Tibial artery (tissue), 4 donors: ENCODE measurements around the gene SLC44A5.
"Not testable (repeated sequence)": the region's sequence is repeated elsewhere in the genome, so short reads cannot be mapped to it uniquely, and the experiment has no call there.

Experiments
- DNase-seq, 2 donors: peaks; one replicate each; pipeline ENCODE4 v3.0.0-alpha.2; 2019
- H3K27ac ChIP-seq, 2 donors: fragments of 200-600 bp; sonication (generic) in 1 of 2; 1 replicate in 1 of 2; 2 replicates in 1 of 2; pipeline ENCODE4 v1.5.1; 2018 to 2019; ENCODE audit warnings: mild to moderate bottlenecking in 1 of 2
- H3K27me3 ChIP-seq, 2 donors: fragments of 200-600 bp; sonication (generic) in 1 of 2; one replicate each; pipeline versions ENCODE4 v1.5.1 to v1.6.0; 2016 to 2019
- H3K36me3 ChIP-seq, 3 donors: fragments of 200-600 bp; sonication (generic) in 2 of 3; one replicate each; pipeline ENCODE4 v1.5.1; 2016 to 2019; ENCODE audit warnings: mild to moderate bottlenecking in 2 of 3
- H3K4me1 ChIP-seq, 4 donors: fragments of 200-600 bp; sonication (generic) in 2 of 4; 1 replicate in 3 of 4; 2 replicates in 1 of 4; pipeline ENCODE4 v1.5.1; 2016 to 2019
- H3K4me3 ChIP-seq, 2 donors: fragments of 200-600 bp; sonication (generic) in 1 of 2; 1 replicate in 1 of 2; 2 replicates in 1 of 2; pipeline ENCODE4 v1.5.1; 2018 to 2019; ENCODE audit warnings: mild to moderate bottlenecking in 2 of 2
- H3K9me3 ChIP-seq, 3 donors: fragments of 200-600 bp; sonication (generic) in 1 of 3; one replicate each; pipeline ENCODE4 v1.5.1; 2016 to 2019
- CTCF ChIP-seq, 2 experiments: fragments of 200-600 bp in 1 of 2; fragments of 450-650 bp in 1 of 2; IDR thresholded peaks; one replicate each; pipeline ENCODE4 v1.5.1; 2017 to 2019; ENCODE audit warnings: antibody characterized with exemption in 2 of 2, mild to moderate bottlenecking in 1 of 2, moderate library complexity in 1 of 2
- intact Hi-C: fragments of 100-400 bp; cut with DNase I; formaldehyde crosslinking; loops from one replicate; pipeline ENCODE4 v1.15.0; 2023; ENCODE audit warnings: low total_unique reads

The SLC44A5 gene

DNA sequence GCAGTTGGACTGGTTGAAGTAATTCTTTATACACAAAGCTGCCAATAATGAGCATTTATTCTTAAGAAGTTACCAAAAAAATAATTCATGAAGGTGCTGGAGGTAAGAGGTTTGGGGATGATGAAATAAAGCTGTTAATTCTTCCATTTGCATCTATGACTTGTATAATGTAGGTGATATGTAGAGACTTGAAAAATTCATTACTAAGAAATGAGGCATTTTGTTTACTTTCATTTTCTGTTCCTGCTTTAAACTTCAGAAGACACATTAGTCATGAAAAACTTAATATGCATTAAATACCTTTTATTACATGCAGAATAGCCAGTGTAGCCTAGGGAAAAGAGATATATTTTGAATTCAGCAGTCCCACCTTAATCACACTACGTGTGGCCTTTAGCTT lies 214.2 kb downstream of the SLC44A5 start:
- Histone ChIP-seq H3K9me3 (no peaks in the 10 kb centered on the region), H3K4me3 (no peak overlapping the region), H3K27ac (no peak overlapping the region), H3K27me3 (no peaks in the 10 kb centered on the region), H3K36me3 (no peaks in the 10 kb centered on the region), H3K4me1 (no peaks in the 10 kb centered on the region)
- TF ChIP-seq CTCF (IDR thresholded peaks at IDR 0.05): no peak
- intact Hi-C loops: no loop called here
- no peak for DNase-seq

- Histone ChIP-seq H3K27ac (no peak overlapping the region), H3K9me3 (no peaks in the 10 kb centered on the region), H3K27me3 (no peaks in the 10 kb centered on the region), H3K4me1 (no peaks in the 10 kb centered on the region), H3K36me3 (no peaks in the 10 kb centered on the region), H3K4me3 (no peak overlapping the region)
- DNase-seq: no peak
- no peak for TF ChIP-seq CTCF (IDR thresholded peaks at IDR 0.05)
- intact Hi-C loops: no loop called here
Measured at GRCh38 chr1:75396260-75396659, 214.7 kb downstream of the SLC44A5 start.

GRCh38 chr1:75394386-75395139 lies 216.4 kb downstream of the SLC44A5 start:
- no peak overlapping the region for H3K4me3 ChIP-seq
- intact Hi-C loops: no loop called here

GRCh38 chr1:75392278-75392677 lies 218.6 kb downstream of the SLC44A5 start:
- TF ChIP-seq CTCF (IDR thresholded peaks at IDR 0.05): no peak
- peaks cover 0 to 5% (median 0%) of the 10 kb centered on the region in 3 donors for H3K9me3 ChIP-seq
- intact Hi-C loops: no loop called here
- no peak overlapping the region for H3K4me3 ChIP-seq
- no peaks in the 10 kb centered on the region for H3K36me3 ChIP-seq
- no peaks in the 10 kb centered on the region for H3K4me1 ChIP-seq
- H3K27ac ChIP-seq: no peak overlapping the region
- DNase-seq: no peak
- H3K27me3 ChIP-seq: no peaks in the 10 kb centered on the region

More at GRCh38 chr1:75394386-75395139, 216.4 kb downstream of the SLC44A5 start:
- Histone ChIP-seq H3K9me3 (no peaks in the 10 kb centered on the region), H3K36me3 (no peaks in the 10 kb centered on the region), H3K27me3 (no peaks in the 10 kb centered on the region), H3K4me1 (no peaks in the 10 kb centered on the region), H3K27ac (no peak overlapping the region)
- TF ChIP-seq CTCF (IDR thresholded peaks at IDR 0.05): no peak
- DNase-seq: no peak

DNA sequence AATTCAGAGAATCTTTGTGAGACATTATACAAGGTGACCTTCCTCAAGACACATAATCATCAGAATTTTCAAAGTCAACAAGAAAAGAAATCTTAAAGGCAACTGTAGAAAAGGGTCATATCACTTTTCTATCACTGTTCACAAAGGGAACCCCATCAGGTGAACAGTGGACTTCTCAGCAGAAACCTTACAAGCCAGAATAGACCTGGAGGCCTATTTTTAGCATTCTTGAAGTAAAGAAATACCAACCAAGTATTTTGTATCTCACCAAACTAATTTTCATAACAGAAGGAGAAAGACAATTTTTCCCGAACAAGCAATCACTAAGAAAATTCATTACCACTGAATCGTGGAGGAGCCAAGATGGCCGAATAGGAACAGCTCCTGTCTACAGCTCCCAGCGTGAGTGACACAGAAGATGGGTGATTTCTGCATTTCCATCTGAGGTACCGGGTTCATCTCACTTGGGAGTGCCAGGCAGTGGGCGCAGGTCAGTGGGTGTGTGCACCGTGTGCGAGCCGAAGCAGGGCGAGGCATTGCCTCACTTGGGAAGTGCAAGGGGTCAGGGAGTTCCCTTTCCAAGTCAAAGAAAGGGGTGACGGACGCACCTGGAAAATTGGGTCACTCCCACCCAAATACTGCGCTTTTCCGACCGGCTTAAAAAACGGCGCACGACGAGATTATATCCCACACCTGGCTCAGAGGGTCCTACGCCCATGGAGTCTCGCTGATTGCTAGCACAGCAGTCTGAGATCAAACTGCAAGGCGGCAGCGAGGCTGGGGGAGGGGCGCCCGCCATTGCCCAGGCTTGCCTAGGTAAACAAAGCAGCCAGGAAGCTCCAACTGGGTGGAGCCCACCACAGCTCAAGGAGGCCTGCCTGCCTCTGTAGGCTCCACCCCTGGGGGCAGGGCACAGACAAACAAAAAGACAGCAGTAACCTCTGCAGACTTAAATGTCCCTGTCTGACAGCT lies 235.2 kb downstream of the SLC44A5 start:
- intact Hi-C loops, H3K36me3 ChIP-seq, H3K4me3 ChIP-seq, H3K4me1 ChIP-seq, H3K27me3 ChIP-seq, H3K27ac ChIP-seq, H3K9me3 ChIP-seq, DNase-seq: not testable (repeated sequence)
